Fibroblast of skin of right biceps (primary cell): ENCODE results near the gene MUSTN1.

Source experiments
- DNase-seq: peaks from one replicate; pipeline ENCODE4 v3.0.0-alpha.2; 2013

The MUSTN1 gene

DNA sequence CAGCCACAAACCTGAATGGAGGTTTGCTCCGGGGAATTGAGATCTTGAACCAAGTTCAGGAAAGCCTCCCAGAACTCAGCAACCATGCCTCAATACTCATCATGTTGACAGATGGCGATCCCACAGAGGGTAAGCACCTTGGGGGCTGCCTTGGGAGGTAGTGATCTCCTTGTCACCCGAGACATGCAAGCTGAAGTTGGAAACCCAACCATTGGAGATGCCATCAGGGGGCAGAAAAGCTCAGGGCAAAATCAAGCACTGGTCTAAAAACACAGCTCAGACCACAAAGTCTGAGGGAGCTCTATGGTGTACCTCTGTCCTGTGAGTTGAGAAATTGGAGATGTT, 51.6 kb downstream of the MUSTN1 start:
- no peak for DNase-seq
